ENCODE measurements around the gene WNT2B. TPM values are rescaled to one million over a fixed set of nuclear protein-coding genes. Genes with fewer than 3 reads are reported as not detected.

Gene WNT2B
- polyA plus RNA-seq, 1 donor, result 4.5 TPM

DNA sequence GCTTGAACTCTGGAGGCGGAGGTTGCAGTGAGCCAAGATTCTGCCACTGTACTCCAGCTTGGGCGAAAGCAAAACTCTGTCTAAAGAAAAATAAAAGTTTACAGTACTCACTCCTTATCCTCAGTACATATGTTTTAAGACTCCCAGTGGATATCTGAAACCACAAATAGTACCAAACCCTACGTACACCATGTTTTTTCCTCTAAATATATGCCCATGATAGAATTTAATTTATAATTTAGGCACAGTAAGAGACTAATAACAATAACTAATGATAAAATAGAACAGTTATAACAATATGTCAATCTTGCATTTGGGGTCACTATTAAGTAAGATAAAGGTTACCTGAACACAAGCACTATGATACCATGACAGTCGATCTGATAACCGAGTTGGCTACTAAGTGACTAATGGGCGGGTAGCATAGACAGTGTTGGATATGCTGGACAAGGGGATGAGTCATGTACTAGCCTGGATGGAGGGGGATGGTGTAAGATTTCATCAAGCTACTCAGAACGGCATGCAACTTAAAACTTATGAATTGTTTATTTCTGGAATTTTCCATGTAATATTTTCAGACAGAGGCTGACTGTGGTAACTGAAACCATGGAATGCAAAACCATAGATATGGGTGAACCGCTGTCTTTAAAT, 66.5 kb downstream of the WNT2B start:
- no peak for DNase-seq

GRCh38 chr1:112576240-112576639, 67.5 kb downstream of the WNT2B start:
- no peak for DNase-seq

Other genes with a start within 250 kb of the WNT2B start
- gene CTTNBP2NL, start 112.8 kb upstream of the WNT2B start, polyA plus RNA-seq (ENCODE audit: insufficient read length), result 43.5 TPM
- 33.1 TPM for gene ST7L, start 110.2 kb downstream of the WNT2B start, polyA plus RNA-seq (ENCODE audit: insufficient read length)
- gene CAPZA1, start 110.9 kb downstream of the WNT2B start, polyA plus RNA-seq (ENCODE audit: insufficient read length), result 151 TPM
- 81.1 TPM for gene MOV10, start 165.7 kb downstream of the WNT2B start, polyA plus RNA-seq (ENCODE audit: insufficient read length)
- 192 TPM for gene RHOC, start 198.2 kb downstream of the WNT2B start, polyA plus RNA-seq (ENCODE audit: insufficient read length)
- gene PPM1J, start 206.4 kb downstream of the WNT2B start, polyA plus RNA-seq (ENCODE audit: insufficient read length), result 1.1 TPM

Data from left kidney (tissue), 2 donors.